Heart left ventricle (tissue), 13 donors: ENCODE results near the gene KLHL2.
"Not testable (repeated sequence)": the region's sequence is repeated elsewhere in the genome, so short reads cannot be mapped to it uniquely, and the experiment has no call there.

Source experiments
- CTCF ChIP-seq, 12 donors: fragments of 200-600 bp; sonication (generic) in 4 of 12; IDR thresholded peaks; one replicate each; pipeline versions ENCODE4 v1.5.0 to v1.8.0; 2018 to 2022; ENCODE audit warnings: antibody characterized with exemption in 12 of 12, mild to moderate bottlenecking in 5 of 12
- POLR2A ChIP-seq, 2 donors: fragments of 450-650 bp; IDR thresholded peaks; one replicate each; pipeline ENCODE4 v1.6.1; 2017; ENCODE audit warnings: antibody characterized with exemption in 2 of 2, mild to moderate bottlenecking in 2 of 2, moderate library complexity in 2 of 2
- donor health status: ischemic (EF 13 %, LVEDD 7.1; RV severe dilation, severe dysfunction).
- donor health status: DM: no; HTN: yes; CAD: no.
- donor health status: DM: no; HTN: no; CAD: no.
- donor health status: ischemic (EF 25% LVEDD 6.9; RV normal size, moderate dysfunction).
- donor health status: ischemic (EF 25% LVEDD 5.7; RV mildly dilated, moderate dysfunction).
- donor health status: ischemic (EF 35%, LVEDD 5.7; RV mildly dilated, moderate dysfunction).
- donor health status: nonischemic (EF 11% LVEDD 7.7; RV severe dilation, severe dysfunction).
- donor health status: DM: yes; HTN: yes; CAD: no.
- donor health status: PGD.
- donor health status: ischemic (EF 29% LVEDD 5.4; RV normal size, mild dysfunction).
- donor health status: nonischemic (EF 23%, LVEDD 6.1; RV moderate dilation, normal function).

GRCh38 chr4:165232623-165233433, 25.5 kb downstream of the KLHL2 start:
- TF ChIP-seq CTCF, POLR2A (IDR thresholded peaks at IDR 0.05): not testable (repeated sequence)
